Measurements from ENCODE around the gene RDX.

DNA sequence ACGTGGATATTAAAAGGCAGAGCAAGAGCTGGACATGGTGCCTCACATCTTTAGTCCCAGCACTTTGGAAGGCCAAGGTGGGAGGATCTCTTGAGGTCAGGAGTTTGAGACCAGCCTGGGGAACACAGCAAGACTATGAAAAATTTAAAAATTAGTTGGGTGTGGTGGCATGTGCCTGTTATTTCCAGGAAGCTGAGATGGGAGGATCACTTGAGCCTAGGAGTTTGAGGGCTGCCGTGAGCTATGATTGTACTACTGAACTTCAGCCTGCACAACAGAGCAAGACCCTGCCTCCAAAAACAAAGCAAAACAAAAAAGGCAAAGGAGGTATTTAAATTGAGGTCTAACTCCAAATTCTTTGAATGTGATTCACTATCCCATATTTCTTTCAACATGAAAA, 23.5 kb downstream of the RDX start:
- TF ChIP-seq, protein P1, sequence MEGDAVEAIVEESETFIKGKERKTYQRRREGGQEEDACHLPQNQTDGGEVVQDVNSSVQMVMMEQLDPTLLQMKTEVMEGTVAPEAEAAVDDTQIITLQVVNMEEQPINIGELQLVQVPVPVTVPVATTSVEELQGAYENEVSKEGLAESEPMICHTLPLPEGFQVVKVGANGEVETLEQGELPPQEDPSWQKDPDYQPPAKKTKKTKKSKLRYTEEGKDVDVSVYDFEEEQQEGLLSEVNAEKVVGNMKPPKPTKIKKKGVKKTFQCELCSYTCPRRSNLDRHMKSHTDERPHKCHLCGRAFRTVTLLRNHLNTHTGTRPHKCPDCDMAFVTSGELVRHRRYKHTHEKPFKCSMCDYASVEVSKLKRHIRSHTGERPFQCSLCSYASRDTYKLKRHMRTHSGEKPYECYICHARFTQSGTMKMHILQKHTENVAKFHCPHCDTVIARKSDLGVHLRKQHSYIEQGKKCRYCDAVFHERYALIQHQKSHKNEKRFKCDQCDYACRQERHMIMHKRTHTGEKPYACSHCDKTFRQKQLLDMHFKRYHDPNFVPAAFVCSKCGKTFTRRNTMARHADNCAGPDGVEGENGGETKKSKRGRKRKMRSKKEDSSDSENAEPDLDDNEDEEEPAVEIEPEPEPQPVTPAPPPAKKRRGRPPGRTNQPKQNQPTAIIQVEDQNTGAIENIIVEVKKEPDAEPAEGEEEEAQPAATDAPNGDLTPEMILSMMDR (IDR thresholded peaks at IDR 0.05; ENCODE audit: insufficient read depth, low read depth, low read length) = no peak
- no peak for TF ChIP-seq EZH2 (IDR thresholded peaks at IDR 0.05; ENCODE audit: insufficient read depth, low read length)

All from astrocyte (in vitro differentiated cells and primary cell).